Endothelial cell of umbilical vein (primary cell): ENCODE measurements around the gene TNNT3. TPM values are rescaled to one million over a fixed set of nuclear protein-coding genes. Genes with fewer than 3 reads are reported as not detected.

Experiments
- BruUV-seq: library from RNA; stranded (reverse); fragments of 400-500 nt; replicated peaks from 2 replicates; lab custom pipeline; 2021; lab: Mats Ljungman, UMichigan
- CTCF ChIA-PET: fragments of 300-600, 350-600 bp; sonication (Branson Sonifier 250); formaldehyde crosslinking; loops from one replicate; lab custom pipeline; 2021; ENCODE audit warnings: antibody characterized with exemption, inconsistent platforms; lab: Charles Lee
- POLR2A ChIA-PET: fragments of 300-600, 350-600 bp; sonication (Branson Sonifier 250); formaldehyde crosslinking; loops from one replicate; lab custom pipeline; 2021; ENCODE audit warnings: antibody characterized with exemption, inconsistent platforms; lab: Charles Lee
- DNase-seq: peaks from one replicate; pipeline ENCODE4 v3.0.0-alpha.2; 2011; ENCODE audit warnings: low read depth, low spot score
- FAIRE-seq: peaks from 2 replicates; lab custom pipeline; 2011; peaks lifted over from hg19 to GRCh38; lab: Jason Lieb, UNC
- H2AFZ ChIP-seq: 2 replicates; pipeline ENCODE4 v1.6.0; 2012; ENCODE audit warnings: low read depth, low read length, control low read depth, inconsistent platforms
- H3K27ac ChIP-seq: 2 replicates; pipeline ENCODE4 v1.5.1; 2011; ENCODE audit warnings: low read depth, mild to moderate bottlenecking, control low read depth, low read length, moderate library complexity; ENCODE audit not compliant: insufficient read depth
- H3K27me3 ChIP-seq, 2 experiments: 2 replicates each; pipeline versions ENCODE4 v1.6.0 to v1.6.1; 2011; ENCODE audit warnings: low read length in 2 of 2, mixed read lengths in 1 of 2; ENCODE audit not compliant: control insufficient read depth in 2 of 2, insufficient read depth in 2 of 2
- H3K36me3 ChIP-seq, 2 experiments: 2 replicates in 1 of 2; 3 replicates in 1 of 2; pipeline ENCODE4 v1.5.1; 2011; ENCODE audit warnings: low read length in 2 of 2, mild to moderate bottlenecking in 1 of 2, moderate library complexity in 1 of 2; ENCODE audit not compliant: control insufficient read depth in 2 of 2, insufficient read depth in 2 of 2; ENCODE audit errors: extremely low read depth in 1 of 2
- H3K4me1 ChIP-seq: 3 replicates; pipeline ENCODE4 v1.5.1; 2011; ENCODE audit warnings: mild to moderate bottlenecking, low read length; ENCODE audit not compliant: control insufficient read depth, insufficient read depth; ENCODE audit errors: extremely low read depth
- H3K4me2 ChIP-seq: 2 replicates; pipeline ENCODE4 v1.6.1; 2011; ENCODE audit warnings: low read length, control low read depth, mixed read lengths; ENCODE audit not compliant: insufficient read depth
- H3K4me3 ChIP-seq, 3 experiments: fragments of 200-600 bp in 1 of 3; sonication (generic), shearing (Covaris generic) in 1 of 3; replicated peaks in 1 of 3; 2 replicates each; pipeline ENCODE4 v1.5.1; 2011 to 2016; ENCODE audit warnings: control low read depth in 3 of 3, low read length in 3 of 3, mild to moderate bottlenecking in 2 of 3, inconsistent platforms in 1 of 3, low read depth in 1 of 3, moderate library complexity in 1 of 3; ENCODE audit not compliant: insufficient read depth in 1 of 3
- H3K79me2 ChIP-seq: 2 replicates; pipeline ENCODE4 v1.6.0; 2012; ENCODE audit warnings: low read length, inconsistent platforms; ENCODE audit not compliant: control insufficient read depth, insufficient read depth
- H3K9ac ChIP-seq: replicated peaks from 2 replicates; pipeline ENCODE3; 2011; ENCODE audit warnings: low read length, control low read depth; ENCODE audit not compliant: insufficient read depth; ENCODE audit errors: extremely low read depth
- H3K9me1 ChIP-seq: replicated peaks from 3 replicates; pipeline ENCODE4 v1.6.0; 2011; ENCODE audit warnings: mild to moderate bottlenecking, low read length; ENCODE audit not compliant: control insufficient read depth, insufficient read depth; ENCODE audit errors: extremely low read depth
- H3K9me3 ChIP-seq: replicated peaks from 2 replicates; pipeline ENCODE4 v1.5.1; 2012; ENCODE audit warnings: low read length, inconsistent platforms; ENCODE audit not compliant: control insufficient read depth, insufficient read depth
- H4K20me1 ChIP-seq: replicated peaks from 2 replicates; pipeline ENCODE3; 2011; ENCODE audit warnings: mild to moderate bottlenecking, low read length; ENCODE audit not compliant: control insufficient read depth, insufficient read depth; ENCODE audit errors: extremely low read depth
- GATA2 ChIP-seq: IDR thresholded peaks from 2 replicates; pipeline ENCODE4 v1.7.0; 2011; ENCODE audit warnings: low read depth, mild to moderate bottlenecking, moderate library complexity, mixed read lengths, low read length; ENCODE audit not compliant: insufficient read length, insufficient read depth
- JUN ChIP-seq: IDR thresholded peaks from 2 replicates; pipeline ENCODE4 v1.6.1; 2011; ENCODE audit warnings: borderline replicate concordance, low read depth; ENCODE audit not compliant: insufficient read length, insufficient read depth
- POLR2A ChIP-seq: IDR thresholded peaks from 2 replicates; pipeline ENCODE4 v1.6.1; 2012; ENCODE audit warnings: low read depth, mild to moderate bottlenecking, control low read depth, low read length
- POLR2AphosphoS5 ChIP-seq: IDR thresholded peaks from 2 replicates; pipeline ENCODE4 v1.6.1; 2012; ENCODE audit warnings: low read depth, mild to moderate bottlenecking, control low read depth, low read length, moderate library complexity; ENCODE audit not compliant: insufficient read depth
- dilution Hi-C: fragments of 300-500 bp; cut with MboI; formaldehyde crosslinking; loops from one replicate; pipeline ENCODE4 v1.15.0; 2019; ENCODE audit warnings: low sequenced_read_pairs; ENCODE audit not compliant: extremely low pct_ligation_motif_present
- intact Hi-C: fragments of 100-400 bp; cut with micrococcal nuclease; formaldehyde crosslinking; loops from one replicate; pipeline ENCODE4 v1.10.0; 2022
- polyA plus RNA-seq, 4 experiments: library from polyadenylated mRNA; depleted of rRNA in 3 of 4; stranded (reverse) in 3 of 4; unstranded in 1 of 4; fragments of >200 nt; gene quantifications; 2 replicates each; pipeline versions ENCODE4 v1.2.1 to v1.2.3, GENCODE V29; 2011 to 2012; ENCODE audit warnings: missing spikeins in 1 of 4
- total RNA-seq: library from RNA; stranded (reverse); gene quantifications from 2 replicates; pipeline ENCODE4 v1.2.3, GENCODE V29; 2021
- TF ChIP-seq, protein P1 (sequence below): IDR thresholded peaks from 2 replicates; pipeline ENCODE4 v1.6.1; 2011; ENCODE audit not compliant: insufficient read depth, insufficient read length
- TF ChIP-seq, protein P2 (sequence below), 2 donors: IDR thresholded peaks; 1 replicate in 1 of 2; 2 replicates in 1 of 2; pipeline ENCODE4 v1.5.1; 2011; ENCODE audit warnings: low read length in 2 of 2, mild to moderate bottlenecking in 2 of 2, moderate library complexity in 2 of 2, control low read depth in 1 of 2, inconsistent platforms in 1 of 2, low read depth in 1 of 2; ENCODE audit not compliant: insufficient read depth in 1 of 2; ENCODE audit errors: extremely low read depth in 1 of 2

The TNNT3 gene
- total and polyA plus RNA-seq, 2 donors (not counting 3 experiments of a cell fraction or from before 2014, with no cell fraction given), result not detected

DNA sequence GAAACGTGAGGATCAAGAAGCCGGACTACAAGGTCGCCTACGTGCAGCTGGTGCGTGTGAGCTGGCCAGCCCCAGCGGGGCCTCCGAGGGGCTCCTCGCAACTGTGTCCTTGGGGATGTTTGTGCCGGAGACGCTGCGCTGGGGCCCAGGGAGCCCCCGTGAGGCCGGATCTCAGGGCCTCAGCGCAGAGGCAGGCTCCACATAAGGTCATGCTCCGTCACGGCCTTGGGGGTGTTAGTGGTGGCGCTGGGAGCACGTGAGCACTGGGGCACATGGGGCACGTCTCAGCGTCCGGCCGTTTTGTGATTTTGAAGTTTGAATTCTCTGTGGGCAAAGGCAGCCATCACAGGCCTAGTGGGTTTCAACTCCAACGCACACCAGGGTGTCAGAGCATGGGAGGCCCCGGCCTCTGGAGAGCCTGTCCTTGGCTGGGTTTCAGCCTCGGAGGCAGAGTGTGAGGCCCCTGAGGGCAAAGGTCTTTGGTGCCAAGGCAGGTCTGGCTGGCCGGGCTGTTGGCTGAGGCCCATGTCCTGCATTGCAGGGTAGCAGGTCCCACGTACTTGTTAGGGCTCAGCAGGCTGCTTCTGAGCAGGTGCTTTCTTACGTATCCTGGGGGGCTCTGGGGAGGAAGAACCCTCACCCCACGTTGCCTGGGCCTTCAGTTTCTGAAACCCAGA is 33.4 kb downstream of the TNNT3 start:
- POLR2A ChIA-PET, result no interaction called here
- no peak for DNase-seq

More for the DNA sequence above, 33.4 kb downstream of the TNNT3 start:
- Histone ChIP-seq H3K4me2 (no peak overlapping the region), H4K20me1 (no peaks in the 10 kb centered on the region), H3K36me3 (no peaks in the 10 kb centered on the region), H2AFZ (no peak overlapping the region), H3K9me1 (no peaks in the 10 kb centered on the region), H3K9me3 (no peaks in the 10 kb centered on the region), H3K4me3 (no peak overlapping the region), H3K27ac (no peak overlapping the region), H3K9ac (no peak overlapping the region), H3K79me2 (no peaks in the 10 kb centered on the region), H3K4me1 (no peaks in the 10 kb centered on the region), H3K27me3 (no peaks in the 10 kb centered on the region)
- intact Hi-C loops (no loop called here), dilution Hi-C loops (no loop called here)
- FAIRE-seq, result no peak
- TF ChIP-seq, protein P1, sequence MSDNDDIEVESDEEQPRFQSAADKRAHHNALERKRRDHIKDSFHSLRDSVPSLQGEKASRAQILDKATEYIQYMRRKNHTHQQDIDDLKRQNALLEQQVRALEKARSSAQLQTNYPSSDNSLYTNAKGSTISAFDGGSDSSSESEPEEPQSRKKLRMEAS, result no peak
- TF ChIP-seq JUN (no peak), POLR2A (no peak), POLR2AphosphoS5 (no peak), GATA2 (no peak)
- TF ChIP-seq, protein P2, sequence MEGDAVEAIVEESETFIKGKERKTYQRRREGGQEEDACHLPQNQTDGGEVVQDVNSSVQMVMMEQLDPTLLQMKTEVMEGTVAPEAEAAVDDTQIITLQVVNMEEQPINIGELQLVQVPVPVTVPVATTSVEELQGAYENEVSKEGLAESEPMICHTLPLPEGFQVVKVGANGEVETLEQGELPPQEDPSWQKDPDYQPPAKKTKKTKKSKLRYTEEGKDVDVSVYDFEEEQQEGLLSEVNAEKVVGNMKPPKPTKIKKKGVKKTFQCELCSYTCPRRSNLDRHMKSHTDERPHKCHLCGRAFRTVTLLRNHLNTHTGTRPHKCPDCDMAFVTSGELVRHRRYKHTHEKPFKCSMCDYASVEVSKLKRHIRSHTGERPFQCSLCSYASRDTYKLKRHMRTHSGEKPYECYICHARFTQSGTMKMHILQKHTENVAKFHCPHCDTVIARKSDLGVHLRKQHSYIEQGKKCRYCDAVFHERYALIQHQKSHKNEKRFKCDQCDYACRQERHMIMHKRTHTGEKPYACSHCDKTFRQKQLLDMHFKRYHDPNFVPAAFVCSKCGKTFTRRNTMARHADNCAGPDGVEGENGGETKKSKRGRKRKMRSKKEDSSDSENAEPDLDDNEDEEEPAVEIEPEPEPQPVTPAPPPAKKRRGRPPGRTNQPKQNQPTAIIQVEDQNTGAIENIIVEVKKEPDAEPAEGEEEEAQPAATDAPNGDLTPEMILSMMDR (IDR thresholded peaks at IDR 0.05; ENCODE audit: extremely low read depth in 1 of 2, insufficient read depth in 1 of 2, low read depth in 1 of 2, low read length in 2 of 2), result no peak
- CTCF ChIA-PET, result interaction anchor here (1.3 to 3.0 kb wide), 3 partner anchors 70 to 203 kb away, joined by 3 to 26 read pairs (median 18); no protein-coding TSS in a partner anchor
- no TSS peak for BruUV-seq
